Posterior vena cava (tissue), 2 donors: ENCODE data around the gene PXMP2. TPM values are rescaled to one million over a fixed set of nuclear protein-coding genes. Genes with fewer than 3 reads are reported as not detected.

Experiments
- DNase-seq: peaks from one replicate; pipeline ENCODE4 v3.0.0-alpha.2; 2020; ENCODE audit warnings: low spot score
- intact Hi-C, 2 donors: fragments of 100-400 bp; cut with DNase I; formaldehyde crosslinking; loops; one replicate each; pipeline versions ENCODE4 v1.14.1 to v1.14.2; 2022 to 2023
- total RNA-seq, 2 donors: library from RNA; stranded (reverse); fragmentation: NEBNext Ultra II Directional; extraction: Animal tissue kit (Norgen Biotek cat#: 25700); gene quantifications; one replicate each; pipeline ENCODE4 v1.2.1, GENCODE V29; 2021
- donor health status: DM: yes; HTN: yes; CAD: no.
- donor health status: DM: yes; HTN: yes; CAD: no.

Gene PXMP2
- total RNA-seq, 2 donors from 2014 or later: 7.1 to 9.5 TPM

GRCh38 chr12:132717531-132718387 is 30.4 kb downstream of the PXMP2 start:
- intact Hi-C loops: loop anchor here in 1 of 2 donors (1.0 kb wide), 1 partner anchor 50 kb away; no protein-coding TSS in a partner anchor
- no peak for DNase-seq

GRCh38 chr12:132718644-132719043 is 31.3 kb downstream of the PXMP2 start:
- intact Hi-C loops: loop anchor here in 1 of 2 donors (1.0 kb wide), 1 partner anchor 49 kb away; no protein-coding TSS in a partner anchor

GRCh38 chr12:132719141-132719953 is 32.0 kb downstream of the PXMP2 start:
- intact Hi-C loops: no loop called here
- no peak for DNase-seq

More at GRCh38 chr12:132718644-132719043, 31.3 kb downstream of the PXMP2 start:
- no peak for DNase-seq

- intact Hi-C loops: no loop called here
- DNase-seq: no peak
These were observed 32.6 kb downstream of the PXMP2 start for GRCh38 chr12:132719954-132720324.

- DNase-seq: no peak
- intact Hi-C loops: no loop called here
These were observed 33.4 kb downstream of the PXMP2 start for GRCh38 chr12:132720606-132721345.

GRCh38 chr12:132723015-132723763 is 35.8 kb downstream of the PXMP2 start:
- no peak for DNase-seq
- intact Hi-C loops: no loop called here

- intact Hi-C loops: no loop called here
- DNase-seq: no peak
These were observed 36.4 kb downstream of the PXMP2 start for GRCh38 chr12:132723764-132724140.

- intact Hi-C loops: no loop called here
- no peak for DNase-seq
These were observed 37.3 kb downstream of the PXMP2 start for GRCh38 chr12:132724506-132725241.

GRCh38 chr12:132726386-132726785 is 39.0 kb downstream of the PXMP2 start:
- intact Hi-C loops: no loop called here
- DNase-seq: no peak

- intact Hi-C loops: no loop called here
- DNase-seq: no peak
These were observed 39.9 kb downstream of the PXMP2 start for GRCh38 chr12:132727091-132727794.

GRCh38 chr12:132728502-132728901 is 41.1 kb downstream of the PXMP2 start:
- intact Hi-C loops: no loop called here
- DNase-seq: no peak

- intact Hi-C loops: no loop called here
- DNase-seq: no peak
These were observed 42.3 kb downstream of the PXMP2 start for GRCh38 chr12:132729541-132730320.

GRCh38 chr12:132730353-132730752 is 43.0 kb downstream of the PXMP2 start:
- intact Hi-C loops: no loop called here
- no peak for DNase-seq

GRCh38 chr12:132731574-132731973 is 44.2 kb downstream of the PXMP2 start:
- intact Hi-C loops: no loop called here
- DNase-seq: no peak

GRCh38 chr12:132734206-132734605 is 46.8 kb downstream of the PXMP2 start:
- intact Hi-C loops: no loop called here
- no peak for DNase-seq

- no peak for DNase-seq
- intact Hi-C loops: no loop called here
These were observed 48.1 kb downstream of the PXMP2 start for GRCh38 chr12:132735496-132735895.

GRCh38 chr12:132736378-132736777 is 49.0 kb downstream of the PXMP2 start:
- DNase-seq: no peak
- intact Hi-C loops: no loop called here
